Neural cell (in vitro differentiated cells): ENCODE results near the gene GABRG3.

Experiments used
- CTCF ChIP-seq: fragments of 450-650 bp; IDR thresholded peaks from 2 replicates; pipeline ENCODE4 v1.5.1; 2014; ENCODE audit warnings: antibody characterized with exemption, mild to moderate bottlenecking, moderate library complexity; ENCODE audit not compliant: poor library complexity, severe bottlenecking
- EZH2 ChIP-seq: fragments of 200-600, 300-800 bp; shearing (Covaris generic), sonication (generic); IDR thresholded peaks from 2 replicates; pipeline ENCODE4 v1.6.1; 2014; ENCODE audit warnings: antibody characterized with exemption, low read length, borderline replicate concordance, mild to moderate bottlenecking; ENCODE audit not compliant: insufficient read depth, poor library complexity, severe bottlenecking
- POLR2AphosphoS5 ChIP-seq: IDR thresholded peaks from 2 replicates; pipeline ENCODE4 v1.6.1; 2012

GRCh38 chr15:27358751-27359434 lies 387.9 kb downstream of the GABRG3 start:
- TF ChIP-seq EZH2: no peak
- peak; percentile 33 for TF ChIP-seq CTCF
- TF ChIP-seq POLR2AphosphoS5: no peak
